Activated naive CD4-positive, alpha-beta T cell treated with anti-CD3 and anti-CD28 coated beads, Interleukin-2, amount 50 U/mL, for 16 hours (primary cell): ENCODE measurements around the gene APRT.
A peak's percentile ranks its signal among the peaks of the same experiment; 100 is the strongest.

ENCODE experiments used
- DNase-seq: peaks from one replicate; pipeline ENCODE4 v3.0.0-alpha.2; 2020

Gene APRT

GRCh38 chr16:88821168-88821850, 9.6 kb upstream of the APRT start:
- DNase-seq = no peak

GRCh38 chr16:88820385-88821025, 8.8 kb upstream of the APRT start:
- no peak for DNase-seq

GRCh38 chr16:88819126-88819525, 7.4 kb upstream of the APRT start:
- no peak for DNase-seq

- no peak for DNase-seq
Measured at GRCh38 chr16:88818575-88818874, 6.8 kb upstream of the APRT start.

GRCh38 chr16:88817785-88818574, 6.3 kb upstream of the APRT start:
- DNase-seq = no peak

- no peak for DNase-seq
Measured at GRCh38 chr16:88816736-88817535, 5.2 kb upstream of the APRT start.

GRCh38 chr16:88815901-88816589, 4.3 kb upstream of the APRT start:
- peak; percentile 71 for DNase-seq

- DNase-seq = no peak
Measured at GRCh38 chr16:88815227-88815626, 3.5 kb upstream of the APRT start.

- no peak for DNase-seq
Measured at GRCh38 chr16:88814144-88814502, 2.4 kb upstream of the APRT start.

GRCh38 chr16:88813269-88814143, 1.8 kb upstream of the APRT start:
- DNase-seq = no peak

- no peak for DNase-seq
Measured at GRCh38 chr16:88812513-88813268, 963 bp upstream of the APRT start.

- peak; percentile 75 for DNase-seq
Measured at GRCh38 chr16:88810912-88811768, 588 bp downstream of the APRT start.

- peak; percentile 35 for DNase-seq
Measured at GRCh38 chr16:88810166-88810911, 1.4 kb downstream of the APRT start.

GRCh38 chr16:88809676-88810165, 2.0 kb downstream of the APRT start:
- DNase-seq = no peak

GRCh38 chr16:88809068-88809675, 2.6 kb downstream of the APRT start:
- DNase-seq = no peak

GRCh38 chr16:88807626-88808453, 3.9 kb downstream of the APRT start:
- no peak for DNase-seq

- no peak for DNase-seq
Measured at GRCh38 chr16:88807142-88807625, 4.5 kb downstream of the APRT start.
